Endothelial cell of umbilical vein (primary cell): ENCODE data around the gene ELMO1. TPM values are rescaled to one million over a fixed set of nuclear protein-coding genes. Genes with fewer than 3 reads are reported as not detected.

Experiments used
- BruUV-seq: library from RNA; stranded (reverse); fragments of 400-500 nt; replicated peaks from 2 replicates; lab custom pipeline; 2021; lab: Mats Ljungman, UMichigan
- CTCF ChIA-PET: fragments of 300-600, 350-600 bp; sonication (Branson Sonifier 250); formaldehyde crosslinking; loops from one replicate; lab custom pipeline; 2021; ENCODE audit warnings: antibody characterized with exemption, inconsistent platforms; lab: Charles Lee
- POLR2A ChIA-PET: fragments of 300-600, 350-600 bp; sonication (Branson Sonifier 250); formaldehyde crosslinking; loops from one replicate; lab custom pipeline; 2021; ENCODE audit warnings: antibody characterized with exemption, inconsistent platforms; lab: Charles Lee
- DNase-seq: peaks from one replicate; pipeline ENCODE4 v3.0.0-alpha.2; 2011; ENCODE audit warnings: low read depth, low spot score
- FAIRE-seq: peaks from 2 replicates; lab custom pipeline; 2011; peaks lifted over from hg19 to GRCh38; lab: Jason Lieb, UNC
- H2AFZ ChIP-seq: 2 replicates; pipeline ENCODE4 v1.6.0; 2012; ENCODE audit warnings: low read depth, low read length, control low read depth, inconsistent platforms
- H3K27ac ChIP-seq: 2 replicates; pipeline ENCODE4 v1.5.1; 2011; ENCODE audit warnings: low read depth, mild to moderate bottlenecking, control low read depth, low read length, moderate library complexity; ENCODE audit not compliant: insufficient read depth
- H3K27me3 ChIP-seq, 2 experiments: 2 replicates each; pipeline versions ENCODE4 v1.6.0 to v1.6.1; 2011; ENCODE audit warnings: low read length in 2 of 2, mixed read lengths in 1 of 2; ENCODE audit not compliant: control insufficient read depth in 2 of 2, insufficient read depth in 2 of 2
- H3K36me3 ChIP-seq, 2 experiments: 2 replicates in 1 of 2; 3 replicates in 1 of 2; pipeline ENCODE4 v1.5.1; 2011; ENCODE audit warnings: low read length in 2 of 2, mild to moderate bottlenecking in 1 of 2, moderate library complexity in 1 of 2; ENCODE audit not compliant: control insufficient read depth in 2 of 2, insufficient read depth in 2 of 2; ENCODE audit errors: extremely low read depth in 1 of 2
- H3K4me1 ChIP-seq: 3 replicates; pipeline ENCODE4 v1.5.1; 2011; ENCODE audit warnings: mild to moderate bottlenecking, low read length; ENCODE audit not compliant: control insufficient read depth, insufficient read depth; ENCODE audit errors: extremely low read depth
- H3K4me2 ChIP-seq: 2 replicates; pipeline ENCODE4 v1.6.1; 2011; ENCODE audit warnings: low read length, control low read depth, mixed read lengths; ENCODE audit not compliant: insufficient read depth
- H3K4me3 ChIP-seq, 3 experiments: fragments of 200-600 bp in 1 of 3; sonication (generic), shearing (Covaris generic) in 1 of 3; replicated peaks in 1 of 3; 2 replicates each; pipeline ENCODE4 v1.5.1; 2011 to 2016; ENCODE audit warnings: control low read depth in 3 of 3, low read length in 3 of 3, mild to moderate bottlenecking in 2 of 3, inconsistent platforms in 1 of 3, low read depth in 1 of 3, moderate library complexity in 1 of 3; ENCODE audit not compliant: insufficient read depth in 1 of 3
- H3K79me2 ChIP-seq: 2 replicates; pipeline ENCODE4 v1.6.0; 2012; ENCODE audit warnings: low read length, inconsistent platforms; ENCODE audit not compliant: control insufficient read depth, insufficient read depth
- H3K9ac ChIP-seq: replicated peaks from 2 replicates; pipeline ENCODE3; 2011; ENCODE audit warnings: low read length, control low read depth; ENCODE audit not compliant: insufficient read depth; ENCODE audit errors: extremely low read depth
- H3K9me1 ChIP-seq: replicated peaks from 3 replicates; pipeline ENCODE4 v1.6.0; 2011; ENCODE audit warnings: mild to moderate bottlenecking, low read length; ENCODE audit not compliant: control insufficient read depth, insufficient read depth; ENCODE audit errors: extremely low read depth
- H3K9me3 ChIP-seq: replicated peaks from 2 replicates; pipeline ENCODE4 v1.5.1; 2012; ENCODE audit warnings: low read length, inconsistent platforms; ENCODE audit not compliant: control insufficient read depth, insufficient read depth
- H4K20me1 ChIP-seq: replicated peaks from 2 replicates; pipeline ENCODE3; 2011; ENCODE audit warnings: mild to moderate bottlenecking, low read length; ENCODE audit not compliant: control insufficient read depth, insufficient read depth; ENCODE audit errors: extremely low read depth
- EZH2 ChIP-seq: IDR thresholded peaks from 2 replicates; pipeline ENCODE4 v1.6.1; 2012; ENCODE audit warnings: borderline replicate concordance, low read depth, mild to moderate bottlenecking, moderate library complexity, low read length, inconsistent platforms; ENCODE audit not compliant: severe bottlenecking
- FOS ChIP-seq: IDR thresholded peaks from 2 replicates; pipeline ENCODE4 v1.6.1; 2011; ENCODE audit warnings: mild to moderate bottlenecking, low read length, moderate library complexity, borderline replicate concordance; ENCODE audit not compliant: insufficient read depth
- JUN ChIP-seq: IDR thresholded peaks from 2 replicates; pipeline ENCODE4 v1.6.1; 2011; ENCODE audit warnings: borderline replicate concordance, low read depth; ENCODE audit not compliant: insufficient read length, insufficient read depth
- MYC ChIP-seq: IDR thresholded peaks from one replicate; pipeline ENCODE4 v1.6.1; 2011; ENCODE audit warnings: mild to moderate bottlenecking, low read depth, low read length
- POLR2A ChIP-seq: IDR thresholded peaks from 2 replicates; pipeline ENCODE4 v1.6.1; 2012; ENCODE audit warnings: low read depth, mild to moderate bottlenecking, control low read depth, low read length
- POLR2AphosphoS5 ChIP-seq: IDR thresholded peaks from 2 replicates; pipeline ENCODE4 v1.6.1; 2012; ENCODE audit warnings: low read depth, mild to moderate bottlenecking, control low read depth, low read length, moderate library complexity; ENCODE audit not compliant: insufficient read depth
- dilution Hi-C: fragments of 300-500 bp; cut with MboI; formaldehyde crosslinking; loops from one replicate; pipeline ENCODE4 v1.15.0; 2019; ENCODE audit warnings: low sequenced_read_pairs; ENCODE audit not compliant: extremely low pct_ligation_motif_present
- intact Hi-C: fragments of 100-400 bp; cut with micrococcal nuclease; formaldehyde crosslinking; loops from one replicate; pipeline ENCODE4 v1.10.0; 2022
- polyA plus RNA-seq, 4 experiments: library from polyadenylated mRNA; depleted of rRNA in 3 of 4; stranded (reverse) in 3 of 4; unstranded in 1 of 4; fragments of >200 nt; gene quantifications; 2 replicates each; pipeline versions ENCODE4 v1.2.1 to v1.2.3, GENCODE V29; 2011 to 2012; ENCODE audit warnings: missing spikeins in 1 of 4
- total RNA-seq: library from RNA; stranded (reverse); gene quantifications from 2 replicates; pipeline ENCODE4 v1.2.3, GENCODE V29; 2021
- TF ChIP-seq, protein P1 (sequence below), 2 donors: IDR thresholded peaks; 1 replicate in 1 of 2; 2 replicates in 1 of 2; pipeline ENCODE4 v1.5.1; 2011; ENCODE audit warnings: low read length in 2 of 2, mild to moderate bottlenecking in 2 of 2, moderate library complexity in 2 of 2, control low read depth in 1 of 2, inconsistent platforms in 1 of 2, low read depth in 1 of 2; ENCODE audit not compliant: insufficient read depth in 1 of 2; ENCODE audit errors: extremely low read depth in 1 of 2
- TF ChIP-seq, protein P2 (sequence below): IDR thresholded peaks from 2 replicates; pipeline ENCODE4 v1.6.1; 2011; ENCODE audit not compliant: insufficient read depth, insufficient read length

The ELMO1 gene
- total and polyA plus RNA-seq, 2 donors (not counting 3 experiments of a cell fraction or from before 2014, with no cell fraction given): 17.0 to 30.6 TPM

DNA sequence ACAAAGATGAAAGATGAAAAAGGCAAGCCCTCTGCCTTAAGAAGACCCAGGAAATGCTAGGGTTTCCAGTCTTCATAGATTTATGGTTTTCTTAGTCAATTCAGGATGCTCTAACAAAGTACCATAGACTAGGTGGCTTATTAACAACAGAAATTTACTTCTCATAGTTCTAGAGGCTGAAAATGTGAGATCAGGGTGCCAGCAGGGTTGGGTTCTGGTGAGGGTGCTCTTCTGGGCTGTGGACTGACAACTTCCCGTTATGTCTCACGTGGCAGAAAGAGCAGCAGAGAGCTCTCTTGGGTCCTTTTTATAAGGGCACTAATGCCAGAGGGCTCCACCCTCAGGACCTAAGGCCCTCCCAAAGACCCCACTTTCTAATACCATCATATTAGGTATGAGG is 23.7 kb downstream of the ELMO1 start:
- ChIA-PET CTCF (no interaction called here), POLR2A (no interaction called here)
- intact Hi-C loops: no loop called here
- dilution Hi-C loops: no loop called here
- Histone ChIP-seq H3K79me2 (no peaks in the 10 kb centered on the region), H4K20me1 (no peaks in the 10 kb centered on the region), H2AFZ (no peak overlapping the region), H3K4me3 (no peak overlapping the region), H3K9me1 (no peaks in the 10 kb centered on the region), H3K36me3 (no peaks in the 10 kb centered on the region), H3K4me2 (no peak overlapping the region), H3K4me1 (peaks cover 3% of the 10 kb centered on the region), H3K27ac (no peak overlapping the region), H3K27me3 (no peaks in the 10 kb centered on the region), H3K9me3 (no peaks in the 10 kb centered on the region), H3K9ac (no peak overlapping the region)
- no TSS peak for BruUV-seq
- DNase-seq (no peak), FAIRE-seq (no peak)
- TF ChIP-seq, protein P1, sequence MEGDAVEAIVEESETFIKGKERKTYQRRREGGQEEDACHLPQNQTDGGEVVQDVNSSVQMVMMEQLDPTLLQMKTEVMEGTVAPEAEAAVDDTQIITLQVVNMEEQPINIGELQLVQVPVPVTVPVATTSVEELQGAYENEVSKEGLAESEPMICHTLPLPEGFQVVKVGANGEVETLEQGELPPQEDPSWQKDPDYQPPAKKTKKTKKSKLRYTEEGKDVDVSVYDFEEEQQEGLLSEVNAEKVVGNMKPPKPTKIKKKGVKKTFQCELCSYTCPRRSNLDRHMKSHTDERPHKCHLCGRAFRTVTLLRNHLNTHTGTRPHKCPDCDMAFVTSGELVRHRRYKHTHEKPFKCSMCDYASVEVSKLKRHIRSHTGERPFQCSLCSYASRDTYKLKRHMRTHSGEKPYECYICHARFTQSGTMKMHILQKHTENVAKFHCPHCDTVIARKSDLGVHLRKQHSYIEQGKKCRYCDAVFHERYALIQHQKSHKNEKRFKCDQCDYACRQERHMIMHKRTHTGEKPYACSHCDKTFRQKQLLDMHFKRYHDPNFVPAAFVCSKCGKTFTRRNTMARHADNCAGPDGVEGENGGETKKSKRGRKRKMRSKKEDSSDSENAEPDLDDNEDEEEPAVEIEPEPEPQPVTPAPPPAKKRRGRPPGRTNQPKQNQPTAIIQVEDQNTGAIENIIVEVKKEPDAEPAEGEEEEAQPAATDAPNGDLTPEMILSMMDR (IDR thresholded peaks at IDR 0.05; ENCODE audit: extremely low read depth in 1 of 2, insufficient read depth in 1 of 2, low read depth in 1 of 2, low read length in 2 of 2): no peak
- TF ChIP-seq, protein P2, sequence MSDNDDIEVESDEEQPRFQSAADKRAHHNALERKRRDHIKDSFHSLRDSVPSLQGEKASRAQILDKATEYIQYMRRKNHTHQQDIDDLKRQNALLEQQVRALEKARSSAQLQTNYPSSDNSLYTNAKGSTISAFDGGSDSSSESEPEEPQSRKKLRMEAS: no peak
- TF ChIP-seq JUN: no peak
- no peak for TF ChIP-seq POLR2A
- TF ChIP-seq FOS: no peak

DNA sequence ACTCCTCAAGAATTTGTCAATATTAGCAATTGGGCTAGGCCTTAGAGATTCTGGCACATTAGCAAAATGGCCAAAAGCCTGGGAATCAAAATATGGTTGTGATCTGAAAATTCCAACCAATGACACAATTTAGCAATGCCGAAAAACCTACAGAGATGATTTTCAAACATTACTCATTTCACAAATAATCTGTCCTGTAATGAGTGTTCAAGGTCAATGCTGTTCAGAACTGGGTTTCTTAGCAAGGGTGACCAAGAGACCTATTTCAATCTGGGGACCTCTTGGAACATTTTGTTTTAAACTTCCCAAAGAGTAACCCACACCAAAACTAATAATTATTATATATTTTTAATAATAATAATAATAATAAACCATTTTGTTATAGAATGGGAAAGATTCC is 24.1 kb downstream of the ELMO1 start:
- POLR2A ChIA-PET: no interaction called here
- BruUV-seq: no TSS peak
- CTCF ChIA-PET: no interaction called here

More for the DNA sequence above, 24.1 kb downstream of the ELMO1 start:
- Histone ChIP-seq H3K4me1 (no peaks in the 10 kb centered on the region), H4K20me1 (no peaks in the 10 kb centered on the region), H3K9me3 (no peaks in the 10 kb centered on the region), H3K4me2 (no peak overlapping the region), H3K9me1 (no peaks in the 10 kb centered on the region), H3K27me3 (no peaks in the 10 kb centered on the region), H3K9ac (no peak overlapping the region), H2AFZ (no peak overlapping the region), H3K36me3 (no peaks in the 10 kb centered on the region), H3K4me3 (no peak overlapping the region), H3K27ac (no peak overlapping the region), H3K79me2 (no peaks in the 10 kb centered on the region)
- DNase-seq (no peak), FAIRE-seq (no peak)
- intact Hi-C loops (no loop called here), dilution Hi-C loops (no loop called here)
- no peak for TF ChIP-seq MYC
- TF ChIP-seq, protein P1 (IDR thresholded peaks at IDR 0.05; ENCODE audit: extremely low read depth in 1 of 2, insufficient read depth in 1 of 2, low read depth in 1 of 2, low read length in 2 of 2): no peak
- TF ChIP-seq POLR2A: no peak
- TF ChIP-seq, protein P2: no peak
- no peak for TF ChIP-seq JUN
- no peak for TF ChIP-seq FOS
- no peak for TF ChIP-seq EZH2
- no peak for TF ChIP-seq POLR2AphosphoS5
